PFSK-1 (cell line): ENCODE measurements around the gene NHSL2.

Experiments
- FOXP2 ChIP-seq: optimal IDR thresholded peaks from 2 replicates; pipeline ENCODE3; 2011; ENCODE audit warnings: borderline replicate concordance, control low read depth, inconsistent platforms; ENCODE audit not compliant: insufficient read depth; ENCODE audit errors: extremely low read length, extremely low read depth
- POLR2AphosphoS5 ChIP-seq: IDR thresholded peaks from 2 replicates; pipeline ENCODE4 v1.6.1; 2012; ENCODE audit warnings: low read depth, mild to moderate bottlenecking, control low read depth, low read length, moderate library complexity
- REST ChIP-seq, 2 experiments: IDR thresholded peaks; 2 replicates each; pipeline versions ENCODE4 v1.6.1 to v1.8.0; 2011 to 2012; ENCODE audit warnings: low read depth in 2 of 2, low read length in 2 of 2, control low read depth in 1 of 2, inconsistent platforms in 1 of 2, mild to moderate bottlenecking in 1 of 2, moderate library complexity in 1 of 2; ENCODE audit not compliant: insufficient read depth in 1 of 2
- SIN3A ChIP-seq: IDR thresholded peaks from 2 replicates; pipeline ENCODE4 v1.6.1; 2012; ENCODE audit warnings: mild to moderate bottlenecking, low read length, moderate library complexity, borderline replicate concordance; ENCODE audit not compliant: insufficient read depth
- TAF1 ChIP-seq: IDR thresholded peaks from 2 replicates; pipeline ENCODE4 v1.6.1; 2012; ENCODE audit warnings: low read length, control low read depth, borderline replicate concordance; ENCODE audit not compliant: insufficient read depth

NHSL2 gene

DNA sequence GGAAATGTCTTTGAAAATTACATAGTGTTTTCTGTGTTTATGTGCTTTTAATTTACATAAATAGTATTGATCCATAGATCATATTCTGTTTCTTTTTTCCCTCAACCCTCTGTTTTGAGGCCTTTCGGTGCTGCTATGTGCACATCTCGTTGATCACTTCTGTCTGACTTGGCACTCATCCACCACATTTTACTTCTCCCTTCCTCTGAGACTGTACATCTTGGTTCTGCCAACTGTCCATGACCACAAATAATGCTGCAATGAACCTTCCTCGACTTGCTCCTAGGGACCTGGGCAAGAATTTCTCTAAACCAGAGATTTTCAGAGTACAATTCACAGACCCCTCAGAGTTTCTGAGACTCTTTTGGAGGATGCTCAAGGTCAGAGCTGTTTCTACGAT is 146.7 kb downstream of the NHSL2 start:
- TF ChIP-seq SIN3A (no peak), REST (IDR thresholded peaks at IDR 0.05; ENCODE audit: insufficient read depth in 1 of 2, low read depth in 2 of 2, low read length in 2 of 2) (no peak), TAF1 (no peak), POLR2AphosphoS5 (no peak), FOXP2 (no peak)

- TF ChIP-seq TAF1: no peak
- no peak for TF ChIP-seq REST (IDR thresholded peaks at IDR 0.05; ENCODE audit: insufficient read depth in 1 of 2, low read depth in 2 of 2, low read length in 2 of 2)
- no peak for TF ChIP-seq SIN3A
- no peak for TF ChIP-seq FOXP2
These were observed 147.2 kb downstream of the NHSL2 start for GRCh38 chrX:72057849-72058248.

- TF ChIP-seq FOXP2 (no peak), TAF1 (no peak), REST (IDR thresholded peaks at IDR 0.05; ENCODE audit: insufficient read depth in 1 of 2, low read depth in 2 of 2, low read length in 2 of 2) (no peak), SIN3A (no peak), POLR2AphosphoS5 (no peak)
These were observed 149.7 kb downstream of the NHSL2 start for GRCh38 chrX:72060196-72060920.

GRCh38 chrX:72060921-72061490 is 150.4 kb downstream of the NHSL2 start:
- no peak for TF ChIP-seq FOXP2
- no peak for TF ChIP-seq SIN3A
- no peak for TF ChIP-seq TAF1
- no peak for TF ChIP-seq POLR2AphosphoS5
- TF ChIP-seq REST (IDR thresholded peaks at IDR 0.05; ENCODE audit: insufficient read depth in 1 of 2, low read depth in 2 of 2, low read length in 2 of 2): no peak
